HG02840 (cell line): ENCODE measurements around the gene SLC29A4.

Source experiments
- ATAC-seq: cut with Tn5 transposase; IDR thresholded peaks from one replicate; pipeline ENCODE4 v1.9.1; 2021; ENCODE audit warnings: mild to moderate bottlenecking, moderate library complexity, moderate number of reproducible peaks; ENCODE audit not compliant: unreplicated experiment, low FRiP score

Gene SLC29A4

DNA sequence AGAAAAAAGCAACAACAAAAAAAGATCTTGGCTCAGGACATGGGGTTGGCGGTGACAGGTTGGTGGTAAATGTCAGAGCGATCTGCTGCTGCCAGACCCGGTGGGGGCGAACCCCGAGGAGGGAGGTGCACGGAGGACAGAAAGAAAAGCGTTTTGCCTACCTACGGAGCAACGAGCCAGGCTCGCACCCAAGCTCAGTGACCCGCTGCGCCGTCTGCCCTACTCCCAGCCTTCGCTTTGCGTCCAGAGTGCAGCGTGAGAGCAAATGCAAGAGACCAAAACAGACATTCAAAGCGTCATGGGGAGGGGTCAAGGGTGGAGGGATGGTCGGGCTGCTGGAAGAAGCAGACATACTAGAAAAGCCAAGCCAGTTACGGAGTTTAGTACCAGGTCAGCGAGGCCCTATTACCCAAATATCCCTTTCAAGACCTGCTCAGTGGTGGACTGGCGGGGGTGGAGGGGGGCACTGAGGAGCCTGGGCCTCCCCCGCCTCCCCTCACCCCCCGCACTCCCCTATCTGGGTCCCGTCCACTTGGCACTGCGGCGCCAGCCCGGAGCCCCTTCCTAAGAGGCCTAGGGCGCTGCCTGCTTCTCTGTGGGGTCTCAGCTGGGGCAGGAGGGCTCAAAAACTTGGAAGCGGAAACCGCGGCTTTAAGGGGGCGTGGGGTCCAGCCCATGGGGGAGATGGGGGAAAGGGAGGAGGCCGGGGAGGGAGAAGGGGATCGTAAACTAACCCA lies 66.9 kb downstream of the SLC29A4 start:
- ATAC-seq: no peak

- no peak for ATAC-seq
Observed at GRCh38 chr7:5350174-5350463, 67.4 kb downstream of the SLC29A4 start.

DNA sequence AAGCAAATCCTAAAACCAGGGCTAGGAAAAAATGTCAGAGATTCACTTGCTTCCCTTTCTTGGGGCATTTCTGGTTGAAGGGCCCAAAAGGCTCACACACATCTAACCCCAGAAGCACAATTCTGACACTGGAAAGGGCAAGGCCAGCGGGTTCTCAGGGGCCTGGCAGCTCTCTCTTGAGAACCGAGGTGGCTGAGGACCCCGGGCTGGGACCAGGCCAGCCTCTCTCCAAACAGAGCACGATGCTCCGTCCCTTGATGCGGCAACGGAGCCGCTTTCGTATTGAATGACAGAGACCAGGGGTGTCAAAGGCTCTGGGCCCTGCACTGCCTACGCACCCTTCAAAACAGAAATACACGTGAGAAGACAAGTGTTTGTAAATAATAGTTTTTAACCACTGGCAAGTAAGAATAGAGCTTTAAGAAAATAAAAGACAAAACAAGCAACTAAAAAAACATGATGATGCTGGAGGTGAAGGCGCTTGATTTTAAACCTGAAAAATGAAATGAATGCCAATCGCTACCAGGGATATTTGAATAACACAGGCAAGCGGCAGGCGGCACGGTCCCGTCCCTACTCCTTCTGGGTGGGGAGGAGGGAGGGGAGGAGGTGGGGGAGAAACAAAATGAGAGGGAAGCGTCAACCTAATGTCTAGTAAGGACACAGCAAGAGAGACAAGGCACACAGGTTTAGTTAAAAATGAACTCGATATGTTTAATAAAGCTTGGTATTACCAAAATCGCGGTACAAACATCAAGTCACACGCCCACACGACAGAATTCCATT lies 68.0 kb downstream of the SLC29A4 start:
- ATAC-seq: no peak

- no peak for ATAC-seq
Observed at GRCh38 chr7:5351507-5352265, 68.9 kb downstream of the SLC29A4 start.

DNA sequence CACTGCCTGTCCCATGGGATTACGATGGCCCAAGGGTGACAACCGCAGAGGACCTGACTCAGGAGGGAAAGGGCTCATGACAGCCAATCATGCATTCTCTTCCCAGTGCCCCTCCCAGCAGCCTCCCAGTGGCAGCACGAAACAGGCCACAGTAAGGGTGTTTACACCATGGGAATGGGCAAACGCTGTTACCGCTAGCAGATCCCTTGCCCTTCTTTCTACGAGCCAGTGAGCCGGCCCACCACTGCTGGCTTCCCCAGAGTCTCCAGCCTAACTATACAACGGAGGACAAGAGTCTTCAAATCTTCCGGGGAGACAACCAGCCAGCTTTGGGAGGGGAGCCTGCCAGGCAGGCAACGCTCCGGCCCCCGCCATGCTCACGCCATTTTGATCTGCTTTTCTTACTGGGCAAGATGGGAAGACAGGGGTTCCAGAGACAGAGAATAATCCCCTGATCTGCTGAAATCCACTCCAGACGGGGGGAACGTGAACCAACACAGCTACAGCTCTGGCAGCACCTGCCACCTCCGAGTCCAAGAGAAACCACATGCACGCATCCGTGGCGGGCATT lies 69.8 kb downstream of the SLC29A4 start:
- no peak for ATAC-seq

DNA sequence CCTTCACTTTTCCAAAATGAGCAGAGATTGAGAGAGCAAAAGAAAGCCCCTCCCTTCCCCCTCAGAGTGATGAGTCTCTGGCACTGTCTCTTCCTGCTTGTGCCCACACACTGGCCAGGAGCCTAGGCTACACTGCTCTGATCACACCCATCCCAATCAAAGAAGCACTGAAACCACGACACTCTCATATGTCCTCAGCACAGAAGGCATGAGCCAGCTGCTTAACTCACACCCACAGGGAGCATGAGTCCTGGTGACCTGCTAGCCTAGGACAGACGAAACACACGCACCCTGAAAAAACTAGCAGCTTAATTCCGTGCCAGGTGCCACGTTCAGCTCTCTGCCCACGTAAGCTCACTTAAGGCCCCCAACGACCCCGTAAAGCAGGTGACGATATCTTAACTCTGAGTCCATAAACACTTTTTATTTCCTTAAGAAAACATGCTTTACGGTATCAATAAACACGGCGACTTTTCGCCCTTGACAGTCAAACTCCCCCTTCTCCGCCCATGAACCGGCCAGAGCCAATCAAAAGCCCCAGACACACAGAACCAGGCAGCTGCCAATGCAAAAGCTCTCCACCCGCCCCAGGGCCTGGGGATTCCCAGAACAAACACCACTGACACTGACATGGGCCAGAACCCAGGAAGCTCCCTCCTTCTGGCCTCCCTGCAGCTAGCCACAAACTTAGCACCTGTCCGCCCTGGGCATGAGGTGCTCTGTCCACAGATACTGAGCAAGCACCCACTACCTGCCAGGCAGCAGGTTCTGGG lies 71.9 kb downstream of the SLC29A4 start:
- ATAC-seq: no peak
